ENCODE data around the gene ALG11.
"Not testable (repeated sequence)": the region's sequence is repeated elsewhere in the genome, so short reads cannot be mapped to it uniquely, and the experiment has no call there.

The ALG11 gene

GRCh38 chr13:52027832-52028231 is 15.6 kb downstream of the ALG11 start:
- no peak for DNase-seq (ENCODE audit: low spot score)

- no peak for DNase-seq (ENCODE audit: low spot score)
Observed at GRCh38 chr13:52029569-52029968, 17.4 kb downstream of the ALG11 start.

GRCh38 chr13:52030401-52030800 is 18.2 kb downstream of the ALG11 start:
- not testable (repeated sequence) for DNase-seq (ENCODE audit: low spot score)

- DNase-seq (ENCODE audit: low spot score): no peak
Observed at GRCh38 chr13:52033039-52033438, 20.8 kb downstream of the ALG11 start.

GRCh38 chr13:52034616-52035226 is 22.5 kb downstream of the ALG11 start:
- DNase-seq (ENCODE audit: low spot score): no peak

- no peak for DNase-seq (ENCODE audit: low spot score)
Observed at GRCh38 chr13:52036037-52036436, 23.8 kb downstream of the ALG11 start.

GRCh38 chr13:52043675-52044074 is 31.5 kb downstream of the ALG11 start:
- no peak for DNase-seq (ENCODE audit: low spot score)

- DNase-seq (ENCODE audit: low spot score): no peak
Observed at GRCh38 chr13:52047463-52047862, 35.3 kb downstream of the ALG11 start.

GRCh38 chr13:52048516-52048915 is 36.3 kb downstream of the ALG11 start:
- no peak for DNase-seq (ENCODE audit: low spot score)

GRCh38 chr13:52051400-52051799 is 39.2 kb downstream of the ALG11 start:
- no peak for DNase-seq (ENCODE audit: low spot score)

GRCh38 chr13:52053460-52053859 is 41.3 kb downstream of the ALG11 start:
- DNase-seq (ENCODE audit: low spot score): no peak

GRCh38 chr13:52061064-52061463 is 48.9 kb downstream of the ALG11 start:
- not testable (repeated sequence) for DNase-seq (ENCODE audit: low spot score)

- DNase-seq (ENCODE audit: low spot score): no peak
Observed at GRCh38 chr13:52061587-52061986, 49.4 kb downstream of the ALG11 start.

GRCh38 chr13:52067237-52067636 is 55.0 kb downstream of the ALG11 start:
- DNase-seq (ENCODE audit: low spot score): no peak

- no peak for DNase-seq (ENCODE audit: low spot score)
Observed at GRCh38 chr13:52070929-52071523, 58.8 kb downstream of the ALG11 start.

Measured in pons (tissue), 1 donor.